NCI-H460 (cell line): ENCODE data around the gene GPR35. TPM values are rescaled to one million over a fixed set of nuclear protein-coding genes. Genes with fewer than 3 reads are reported as not detected.
"Not testable (repeated sequence)": the region's sequence is repeated elsewhere in the genome, so short reads cannot be mapped to it uniquely, and the experiment has no call there.

Experiments
- DNase-seq: peaks from one replicate; pipeline ENCODE4 v3.0.0-alpha.2; 2016; ENCODE audit warnings: low read depth; ENCODE audit errors: extremely low read depth
- total RNA-seq: library from RNA; depleted of rRNA; stranded (reverse); fragments of >200 nt; shearing (Covaris generic); gene quantifications from 2 replicates; pipeline ENCODE4 v1.2.3, GENCODE V29; 2014

The GPR35 gene
- total RNA-seq, 1 experiment from 2014 or later = 0.10 TPM

GRCh38 chr2:240601061-240601830 lies 24.0 kb upstream of the GPR35 start:
- DNase-seq = no peak

DNA sequence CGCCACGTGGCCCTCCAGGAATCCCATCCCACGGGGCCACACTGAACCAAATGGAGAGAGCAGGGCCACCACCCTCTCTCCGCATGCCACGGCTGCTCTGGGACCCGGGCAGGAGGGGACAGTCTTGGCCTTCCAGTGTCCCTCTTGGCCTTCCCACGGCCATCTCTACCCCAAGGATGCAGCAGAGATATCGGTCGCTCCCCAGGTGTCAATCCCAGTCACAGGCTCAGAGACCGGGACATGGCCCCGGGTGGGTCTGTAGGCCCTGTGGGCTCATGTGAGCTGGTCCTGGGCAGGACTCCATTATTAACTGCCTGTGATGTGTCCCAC lies 23.5 kb upstream of the GPR35 start:
- DNase-seq = no peak

GRCh38 chr2:240602266-240603050 lies 22.8 kb upstream of the GPR35 start:
- DNase-seq = no peak

GRCh38 chr2:240603081-240603835 lies 22.0 kb upstream of the GPR35 start:
- DNase-seq = no peak

- no peak for DNase-seq
These were observed 21.4 kb upstream of the GPR35 start for GRCh38 chr2:240603846-240604245.

GRCh38 chr2:240604291-240604938 lies 20.9 kb upstream of the GPR35 start:
- peak; percentile 75 for DNase-seq

DNA sequence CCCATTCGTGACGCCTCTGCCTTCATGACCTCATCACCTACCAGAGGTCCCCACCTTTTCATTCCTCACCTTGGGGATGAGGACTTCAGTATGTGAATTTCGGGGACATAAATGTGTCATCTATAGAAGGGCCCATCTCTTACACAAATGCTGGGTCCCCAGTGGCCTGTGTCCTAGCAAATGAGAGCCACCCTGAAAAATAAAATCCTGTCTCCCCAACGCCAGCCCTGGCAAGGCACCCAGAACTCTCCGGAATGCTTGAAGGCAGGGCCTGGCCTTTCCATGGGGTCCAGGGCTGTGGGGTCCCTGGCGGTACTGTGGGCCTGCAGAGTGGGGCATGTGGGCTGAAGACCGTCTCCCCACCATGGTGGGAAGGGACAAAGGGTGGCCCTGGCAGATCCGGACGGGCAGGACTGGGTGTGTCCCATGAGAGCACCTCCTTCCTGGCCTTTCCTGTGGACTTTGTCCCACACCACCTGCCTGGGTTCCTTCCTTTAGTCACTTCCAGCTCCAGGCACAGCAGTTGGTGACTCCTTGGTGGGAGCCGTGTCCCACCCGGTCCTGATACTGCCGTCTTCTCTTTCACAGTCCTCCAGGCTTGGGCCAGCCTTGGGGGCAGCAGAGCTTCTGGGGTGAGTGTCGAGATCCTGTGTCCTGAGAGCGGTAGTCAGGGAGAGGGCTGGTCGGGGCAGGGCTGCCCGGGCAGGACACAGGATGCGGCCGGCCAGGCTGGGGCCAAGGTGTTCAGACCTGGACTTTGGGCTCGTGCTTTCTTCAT lies 20.2 kb upstream of the GPR35 start:
- no peak for DNase-seq

DNA sequence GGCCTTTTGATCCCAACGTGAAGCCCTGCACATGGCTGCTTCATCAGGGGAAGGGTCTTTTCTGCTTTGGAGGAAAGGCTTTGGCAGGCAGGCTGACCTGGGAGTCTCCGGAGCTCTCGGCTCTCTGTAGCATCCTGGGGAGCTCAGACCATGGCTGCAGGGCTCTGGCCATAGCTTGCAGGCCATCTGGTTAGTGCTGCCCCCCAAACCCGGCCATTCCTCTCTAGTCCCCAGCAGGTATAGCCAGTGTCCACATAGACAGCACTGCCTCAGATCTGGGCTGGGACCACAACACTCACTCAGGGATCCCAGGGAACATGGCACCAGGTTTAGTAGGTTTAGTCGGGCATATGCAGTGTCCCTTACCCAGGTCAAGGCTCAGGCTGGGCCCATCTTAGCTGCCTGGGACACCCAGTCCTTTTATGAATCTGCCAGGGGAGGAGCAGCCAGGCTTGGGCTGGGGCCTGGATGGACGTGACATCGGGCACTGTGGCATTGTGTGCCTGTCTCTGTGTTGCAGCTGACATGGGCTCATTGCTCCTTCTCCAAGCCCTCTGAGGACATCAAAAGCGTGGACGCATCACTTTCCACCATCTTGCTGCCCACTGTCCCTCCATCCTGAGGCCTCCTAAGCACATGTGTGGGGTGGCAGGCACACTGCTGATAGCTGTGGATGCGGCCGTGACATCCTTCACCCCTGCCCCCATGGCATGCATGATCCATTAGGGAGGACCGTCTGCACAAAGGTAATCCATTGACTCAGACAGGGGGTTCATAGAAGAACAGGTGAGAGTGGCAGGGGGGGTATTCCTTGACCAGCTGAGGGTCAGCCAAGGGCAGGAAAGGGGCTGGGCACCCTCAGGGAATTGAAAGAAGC lies 19.2 kb upstream of the GPR35 start:
- DNase-seq = no peak

DNA sequence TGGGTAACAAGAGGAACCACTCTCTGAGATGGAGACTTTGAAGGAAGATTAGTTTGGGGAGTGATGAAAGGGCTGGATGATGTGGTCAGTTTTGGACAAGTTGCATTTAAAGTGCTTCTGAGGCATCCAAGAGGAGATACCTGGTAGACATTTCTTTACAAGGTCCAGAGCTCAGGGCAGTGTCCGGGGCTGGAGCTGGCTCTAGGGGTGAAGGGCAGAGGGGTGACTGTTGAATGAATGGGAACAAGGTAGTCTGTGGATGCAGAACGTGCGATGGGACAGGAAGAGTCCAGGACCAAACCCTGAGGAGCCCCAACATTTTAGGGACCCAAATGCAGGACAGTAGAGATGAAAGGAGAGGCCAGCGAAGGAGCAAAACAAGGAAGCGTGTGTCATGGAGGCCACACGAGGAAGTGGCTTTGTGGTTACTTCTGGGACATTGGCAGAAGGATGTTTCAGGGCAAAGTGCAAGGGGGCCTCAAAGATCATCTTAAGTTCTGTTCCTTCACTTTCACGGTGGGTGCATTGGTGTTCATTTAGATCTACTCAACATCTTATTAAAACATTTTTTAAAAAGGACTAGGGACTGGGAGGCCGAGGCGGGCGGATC lies 13.6 kb upstream of the GPR35 start:
- DNase-seq = no peak

GRCh38 chr2:240613781-240614180 lies 11.5 kb upstream of the GPR35 start:
- no peak for DNase-seq

DNA sequence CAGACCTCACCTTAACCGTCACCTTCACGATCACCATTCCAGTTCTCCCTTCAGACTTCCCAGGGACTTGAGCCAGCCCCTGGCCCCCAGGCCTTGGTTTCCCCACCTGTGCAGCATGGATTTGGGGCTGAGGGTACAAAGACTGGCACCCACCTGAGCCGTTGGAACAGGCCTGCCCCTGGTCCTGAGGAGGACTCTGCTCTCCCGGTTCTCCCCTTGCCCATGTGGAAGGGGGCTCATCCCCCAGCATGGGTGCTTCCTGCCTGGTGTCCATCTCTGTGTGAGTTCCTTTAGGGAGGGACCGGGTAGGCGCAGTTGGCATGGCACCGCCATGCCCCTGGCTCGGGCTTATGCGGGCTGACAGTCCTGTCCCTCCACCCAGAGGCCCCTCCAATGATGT lies 10.9 kb upstream of the GPR35 start:
- no peak for DNase-seq

DNA sequence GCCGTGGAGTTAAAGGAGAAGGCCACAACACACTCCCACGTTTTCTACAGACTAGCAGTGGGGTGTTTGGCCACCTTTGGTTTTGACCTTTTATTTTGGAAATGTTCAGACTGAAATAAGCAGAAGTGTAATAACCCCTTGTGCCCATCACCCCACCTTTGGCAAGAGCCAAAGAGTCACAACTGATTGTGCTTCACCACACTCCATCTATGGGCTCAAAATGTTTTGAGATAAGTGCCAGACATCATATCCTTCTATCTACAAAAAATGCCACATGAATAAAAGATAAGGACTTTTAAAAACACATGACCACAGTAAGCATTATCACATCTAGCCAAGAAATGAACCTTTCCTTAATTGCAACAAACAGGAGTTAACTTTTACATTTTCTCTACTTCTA lies 9.9 kb upstream of the GPR35 start:
- no peak for DNase-seq

GRCh38 chr2:240615820-240616547 lies 9.3 kb upstream of the GPR35 start:
- no peak for DNase-seq

- DNase-seq = not testable (repeated sequence)
These were observed 8.2 kb upstream of the GPR35 start for GRCh38 chr2:240616860-240617666.

DNA sequence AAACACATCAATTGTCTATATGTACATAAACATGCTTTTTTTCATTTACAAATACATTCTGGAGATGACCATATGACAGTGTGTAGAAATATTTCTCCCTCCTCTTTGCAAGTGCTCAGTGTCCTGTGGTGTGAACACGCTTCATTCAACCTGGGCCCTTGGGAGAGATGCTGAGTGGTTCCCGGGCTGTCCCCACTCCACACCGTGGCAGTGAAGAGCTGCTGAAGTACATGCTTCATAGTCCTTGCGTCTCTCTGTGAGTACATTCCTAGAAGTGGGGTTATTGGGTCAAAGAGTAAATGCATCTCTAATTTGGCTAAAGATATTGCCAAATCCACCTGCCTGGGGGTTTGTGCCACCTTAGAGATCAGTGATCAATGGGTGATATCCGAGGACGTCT lies 6.5 kb upstream of the GPR35 start:
- no peak for DNase-seq

- no peak for DNase-seq
These were observed 5.7 kb upstream of the GPR35 start for GRCh38 chr2:240619506-240620148.
